Measurements from ENCODE around the gene ARHGEF6. TPM values are rescaled to one million over a fixed set of nuclear protein-coding genes. Genes with fewer than 3 reads are reported as not detected.

ARHGEF6 gene
- total RNA-seq, 1 donor from 2014 or later, result 77.9 TPM

DNA sequence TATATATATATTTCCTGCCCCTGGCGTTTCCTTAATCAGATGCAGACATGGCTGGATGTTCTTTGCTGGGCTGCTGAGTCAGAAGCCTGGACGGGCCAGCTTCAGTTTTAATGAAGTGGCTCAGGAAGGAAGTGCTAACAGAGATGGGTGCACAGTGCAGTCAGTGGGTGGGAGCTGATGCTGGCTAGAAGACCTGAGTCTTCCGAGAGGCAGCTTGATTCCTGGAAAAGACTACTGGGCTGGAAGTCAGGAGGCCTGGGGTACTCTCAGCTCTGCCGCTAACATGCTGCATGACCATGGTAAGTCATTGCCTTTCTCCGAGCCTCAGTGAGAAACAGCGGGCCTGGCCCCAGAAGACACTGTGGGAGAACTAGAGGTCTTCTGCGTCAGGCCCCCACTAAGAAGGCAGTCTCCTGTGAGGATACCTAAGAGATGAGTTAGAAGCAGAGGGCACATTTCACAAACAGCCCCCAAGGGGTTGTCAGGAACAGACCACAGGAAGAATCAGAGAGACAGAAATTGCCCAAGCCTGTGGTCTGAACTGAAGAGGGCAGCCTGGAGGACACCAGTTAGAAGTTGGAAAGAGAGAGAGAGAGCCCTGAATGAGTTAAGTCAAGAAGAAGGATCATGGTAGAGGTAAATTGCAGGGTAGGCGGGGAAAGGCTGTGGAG, 141.1 kb downstream of the ARHGEF6 start:
- H3K4me3 Mint-ChIP-seq (ENCODE audit: low read depth), result peak overlapping the region; percentile 88
- H3K27ac Mint-ChIP-seq, result peak overlapping the region; percentile 84
- H3K4me1 Mint-ChIP-seq (ENCODE audit: low read depth), result peaks cover 71% of the 10 kb centered on the region
- no peaks in the 10 kb centered on the region for H3K27me3 Mint-ChIP-seq (ENCODE audit: low read depth)
- peaks cover 9% of the 10 kb centered on the region for H3K36me3 Mint-ChIP-seq (ENCODE audit: low read depth)
- H3K9me3 Mint-ChIP-seq, result no peaks in the 10 kb centered on the region
- intact Hi-C loops (cut with micrococcal nuclease), result no loop called here
- DNase-seq (ENCODE audit: low spot score), result no peak

DNA sequence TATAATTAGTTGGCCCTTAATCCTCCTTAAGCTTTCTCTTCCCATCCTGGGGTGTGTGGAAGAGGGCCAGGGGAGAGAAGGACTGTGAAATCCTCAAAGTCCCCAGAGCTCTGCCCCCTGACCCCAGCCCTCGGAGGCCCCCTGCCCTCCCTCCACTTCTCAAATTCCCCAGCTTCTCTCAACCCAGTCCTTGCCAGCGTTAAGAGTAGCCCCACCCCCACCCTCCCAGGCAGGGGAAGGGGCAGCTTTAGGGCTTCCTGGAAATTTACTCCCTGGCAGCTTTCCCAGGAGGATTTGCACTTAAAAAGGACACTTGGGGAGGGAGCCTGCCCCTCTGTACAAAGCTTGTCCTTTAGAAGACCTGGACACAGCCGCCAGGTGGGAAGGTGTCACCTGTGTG, 144.6 kb downstream of the ARHGEF6 start:
- no peak overlapping the region for H3K4me3 Mint-ChIP-seq (ENCODE audit: low read depth)
- H3K4me1 Mint-ChIP-seq (ENCODE audit: low read depth), result peaks cover 68% of the 10 kb centered on the region
- peak overlapping the region; percentile 80 for H3K27ac Mint-ChIP-seq
- H3K36me3 Mint-ChIP-seq (ENCODE audit: low read depth), result peaks cover 6% of the 10 kb centered on the region
- DNase-seq (ENCODE audit: low spot score), result no peak
- no peaks in the 10 kb centered on the region for H3K9me3 Mint-ChIP-seq
- no peaks in the 10 kb centered on the region for H3K27me3 Mint-ChIP-seq (ENCODE audit: low read depth)
- intact Hi-C loops (cut with micrococcal nuclease), result no loop called here

DNA sequence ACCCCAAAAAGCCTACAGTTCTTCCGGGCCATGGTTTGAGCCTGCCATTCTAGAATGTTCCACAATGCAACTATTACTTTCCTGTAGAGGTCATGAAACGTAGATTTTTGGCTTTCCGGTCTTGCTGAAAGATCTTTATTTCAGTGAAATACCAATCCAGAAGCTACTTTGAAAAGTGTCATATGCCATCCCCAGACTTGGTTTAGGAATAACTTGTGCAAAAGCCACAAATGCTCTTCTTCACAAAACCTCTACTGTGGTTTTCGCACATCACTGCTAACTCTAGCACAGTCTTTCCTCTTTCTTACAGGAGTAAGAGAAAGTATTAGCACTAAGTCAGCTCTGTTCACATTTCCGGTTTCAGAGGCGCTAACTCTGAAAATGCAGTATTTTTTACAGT, 145.5 kb downstream of the ARHGEF6 start:
- H3K36me3 Mint-ChIP-seq (ENCODE audit: low read depth), result peaks cover 6% of the 10 kb centered on the region

GRCh38 chrX:136630881-136631280, 149.9 kb downstream of the ARHGEF6 start:
- Mint-ChIP-seq H3K4me1 (ENCODE audit: low read depth) (peaks cover 81% of the 10 kb centered on the region), H3K4me3 (ENCODE audit: low read depth) (no peak overlapping the region), H3K9me3 (no peaks in the 10 kb centered on the region), H3K27me3 (ENCODE audit: low read depth) (no peaks in the 10 kb centered on the region), H3K27ac (peak overlapping the region; percentile 44), H3K36me3 (ENCODE audit: low read depth) (no peaks in the 10 kb centered on the region)
- intact Hi-C loops (cut with micrococcal nuclease), result no loop called here
- no peak for DNase-seq (ENCODE audit: low spot score)

More for the DNA sequence above, 145.5 kb downstream of the ARHGEF6 start:
- intact Hi-C loops (cut with micrococcal nuclease), result loop anchor here (1.0 kb wide), 3 partner anchors 8 to 15 kb away; no protein-coding TSS in a partner anchor
- Mint-ChIP-seq H3K27me3 (ENCODE audit: low read depth) (no peaks in the 10 kb centered on the region), H3K27ac (peak overlapping the region; percentile 80), H3K9me3 (no peaks in the 10 kb centered on the region), H3K4me3 (ENCODE audit: low read depth) (peak overlapping the region; percentile 55), H3K4me1 (ENCODE audit: low read depth) (peaks cover 71% of the 10 kb centered on the region)
- DNase-seq (ENCODE audit: low spot score), result no peak

GRCh38 chrX:136629084-136629750, 151.5 kb downstream of the ARHGEF6 start:
- intact Hi-C loops (cut with micrococcal nuclease), result loop anchor here (1.0 kb wide), 1 partner anchor 9 kb away; no protein-coding TSS in a partner anchor
- peaks cover 7% of the 10 kb centered on the region for H3K9me3 Mint-ChIP-seq
- no peaks in the 10 kb centered on the region for H3K27me3 Mint-ChIP-seq (ENCODE audit: low read depth)
- peak; percentile 29 for DNase-seq (ENCODE audit: low spot score)
- peaks cover 77% of the 10 kb centered on the region for H3K4me1 Mint-ChIP-seq (ENCODE audit: low read depth)
- H3K4me3 Mint-ChIP-seq (ENCODE audit: low read depth), result no peak overlapping the region
- peaks cover 5% of the 10 kb centered on the region for H3K36me3 Mint-ChIP-seq (ENCODE audit: low read depth)
- H3K27ac Mint-ChIP-seq, result peak overlapping the region; percentile 92

DNA sequence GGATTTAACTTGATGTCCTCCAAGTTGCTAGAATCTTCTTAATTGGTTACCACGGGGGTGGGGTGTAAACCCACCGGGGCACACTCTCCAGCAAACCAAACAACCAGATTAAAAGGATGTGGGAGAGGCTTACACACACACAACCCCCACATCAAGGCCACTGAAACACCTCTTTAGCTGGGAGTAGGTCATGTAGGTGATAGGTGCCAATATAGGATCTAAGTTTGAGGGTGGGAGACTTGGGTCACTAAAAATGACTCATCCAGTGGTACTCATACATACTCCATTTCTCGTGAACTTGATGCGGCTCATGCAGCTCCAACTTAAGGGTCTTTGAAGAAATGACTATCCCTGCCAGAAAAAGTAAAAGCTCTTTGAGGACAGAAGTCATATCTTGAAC, 153.3 kb downstream of the ARHGEF6 start:
- Mint-ChIP-seq H3K9me3 (peaks cover 8% of the 10 kb centered on the region), H3K4me3 (ENCODE audit: low read depth) (peak overlapping the region; percentile 49), H3K27ac (peak overlapping the region; percentile 93), H3K27me3 (ENCODE audit: low read depth) (no peaks in the 10 kb centered on the region), H3K4me1 (ENCODE audit: low read depth) (peaks cover 79% of the 10 kb centered on the region), H3K36me3 (ENCODE audit: low read depth) (peaks cover 6% of the 10 kb centered on the region)
- intact Hi-C loops (cut with micrococcal nuclease), result loop anchor here (1.0 to 2.0 kb wide), 4 partner anchors 8 to 61 kb away; no protein-coding TSS in a partner anchor
- no peak for DNase-seq (ENCODE audit: low spot score)

- no peak for DNase-seq (ENCODE audit: low spot score)
- H3K36me3 Mint-ChIP-seq (ENCODE audit: low read depth), result peaks cover 6% of the 10 kb centered on the region
- no peaks in the 10 kb centered on the region for H3K27me3 Mint-ChIP-seq (ENCODE audit: low read depth)
- intact Hi-C loops (cut with micrococcal nuclease), result loop anchor here (1.0 to 2.0 kb wide), 4 partner anchors 8 to 62 kb away; no protein-coding TSS in a partner anchor
- H3K9me3 Mint-ChIP-seq, result peaks cover 8% of the 10 kb centered on the region
- peak overlapping the region; percentile 93 for H3K27ac Mint-ChIP-seq
- H3K4me3 Mint-ChIP-seq (ENCODE audit: low read depth), result no peak overlapping the region
- peaks cover 77% of the 10 kb centered on the region for H3K4me1 Mint-ChIP-seq (ENCODE audit: low read depth)
These were observed 153.8 kb downstream of the ARHGEF6 start for GRCh38 chrX:136626891-136627290.

- intact Hi-C loops (cut with micrococcal nuclease), result loop anchor here (2.0 kb wide), 2 partner anchors 41 to 63 kb away; no protein-coding TSS in a partner anchor
- Mint-ChIP-seq H3K27me3 (ENCODE audit: low read depth) (no peaks in the 10 kb centered on the region), H3K4me3 (ENCODE audit: low read depth) (peak overlapping the region; percentile 26), H3K36me3 (ENCODE audit: low read depth) (peaks cover 6% of the 10 kb centered on the region), H3K4me1 (ENCODE audit: low read depth) (peaks cover 80% of the 10 kb centered on the region), H3K27ac (peak overlapping the region; percentile 93), H3K9me3 (peaks cover 8% of the 10 kb centered on the region)
- DNase-seq (ENCODE audit: low spot score), result no peak
These were observed 154.5 kb downstream of the ARHGEF6 start for GRCh38 chrX:136626237-136626636.

DNA sequence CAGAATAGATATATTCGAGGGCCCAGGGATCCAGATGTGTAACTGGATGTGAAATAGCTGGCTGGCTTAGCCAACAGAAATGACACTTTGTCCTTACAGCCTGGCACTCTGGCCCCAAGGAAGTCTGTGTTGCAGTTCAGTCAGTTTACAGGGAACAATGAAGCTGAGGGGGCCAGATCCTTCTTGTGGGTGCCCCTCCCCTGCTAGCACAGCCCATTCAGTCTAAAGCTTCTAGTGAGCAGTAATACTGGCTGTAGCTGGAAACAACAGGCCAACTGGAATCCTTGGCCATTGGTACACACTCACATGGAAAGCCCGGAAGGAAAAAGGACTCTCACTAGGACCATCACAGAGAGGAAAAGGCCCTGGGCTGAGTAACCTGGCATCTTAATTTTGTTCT, 155.5 kb downstream of the ARHGEF6 start:
- intact Hi-C loops (cut with micrococcal nuclease), result no loop called here
- Mint-ChIP-seq H3K9me3 (peaks cover 8% of the 10 kb centered on the region), H3K36me3 (ENCODE audit: low read depth) (peaks cover 6% of the 10 kb centered on the region), H3K4me3 (ENCODE audit: low read depth) (no peak overlapping the region), H3K27me3 (ENCODE audit: low read depth) (no peaks in the 10 kb centered on the region), H3K27ac (peak overlapping the region; percentile 93), H3K4me1 (ENCODE audit: low read depth) (peaks cover 76% of the 10 kb centered on the region)
- DNase-seq (ENCODE audit: low spot score), result no peak

GRCh38 chrX:136623396-136623795, 157.3 kb downstream of the ARHGEF6 start:
- Mint-ChIP-seq H3K9me3 (peaks cover 8% of the 10 kb centered on the region), H3K4me1 (ENCODE audit: low read depth) (peaks cover 73% of the 10 kb centered on the region), H3K27me3 (ENCODE audit: low read depth) (no peaks in the 10 kb centered on the region), H3K27ac (peak overlapping the region; percentile 78), H3K36me3 (ENCODE audit: low read depth) (peaks cover 6% of the 10 kb centered on the region), H3K4me3 (ENCODE audit: low read depth) (no peak overlapping the region)
- intact Hi-C loops (cut with micrococcal nuclease), result no loop called here
- no peak for DNase-seq (ENCODE audit: low spot score)

GRCh38 chrX:136622568-136622967, 158.2 kb downstream of the ARHGEF6 start:
- peaks cover 73% of the 10 kb centered on the region for H3K4me1 Mint-ChIP-seq (ENCODE audit: low read depth)
- H3K9me3 Mint-ChIP-seq, result peaks cover 8% of the 10 kb centered on the region
- H3K27ac Mint-ChIP-seq, result no peak overlapping the region
- intact Hi-C loops (cut with micrococcal nuclease), result no loop called here
- no peaks in the 10 kb centered on the region for H3K27me3 Mint-ChIP-seq (ENCODE audit: low read depth)
- H3K4me3 Mint-ChIP-seq (ENCODE audit: low read depth), result no peak overlapping the region
- no peak for DNase-seq (ENCODE audit: low spot score)
- H3K36me3 Mint-ChIP-seq (ENCODE audit: low read depth), result peaks cover 6% of the 10 kb centered on the region

DNA sequence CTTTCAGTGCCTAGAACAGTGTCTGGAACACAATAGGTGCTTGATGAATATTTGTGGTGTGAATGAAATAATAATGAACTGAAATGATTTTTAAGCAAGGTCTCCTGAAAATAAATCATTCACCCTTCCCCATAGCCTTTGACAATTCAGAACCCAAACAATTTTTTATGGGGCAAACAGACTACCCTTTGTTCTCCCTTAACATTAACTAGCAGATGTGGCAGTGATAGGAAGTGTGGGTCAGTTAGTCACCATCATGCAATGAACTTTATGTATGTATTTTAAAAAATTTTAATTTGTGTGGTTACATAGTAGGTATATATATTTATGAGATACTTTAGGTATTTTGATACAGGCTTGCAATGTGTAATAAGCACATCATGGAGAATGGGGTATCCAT, 160.0 kb downstream of the ARHGEF6 start:
- intact Hi-C loops (cut with micrococcal nuclease), result loop anchor here (1.0 kb wide), 3 partner anchors 9 to 26 kb away; no protein-coding TSS in a partner anchor
- Mint-ChIP-seq H3K27ac (peak overlapping the region; percentile 84), H3K36me3 (ENCODE audit: low read depth) (peaks cover 6% of the 10 kb centered on the region), H3K4me3 (ENCODE audit: low read depth) (no peak overlapping the region), H3K4me1 (ENCODE audit: low read depth) (peaks cover 65% of the 10 kb centered on the region), H3K27me3 (ENCODE audit: low read depth) (no peaks in the 10 kb centered on the region), H3K9me3 (peaks cover 8% of the 10 kb centered on the region)
- no peak for DNase-seq (ENCODE audit: low spot score)

Measured in activated T-helper 2 cell treated with anti-CD3 and anti-CD28 coated beads, Interferon-gamma antibody, Interleukin-2, Interleukin-4, amounts not matched to agents 10 μg/mL and 5 μg/mL and 100 μg/mL, durations not matched to agents 14 hours and 24 hours and 36 hours (primary cell).